Activated naive CD8-positive, alpha-beta T cell treated with anti-CD3 and anti-CD28 coated beads for 36 hours (primary cell): ENCODE measurements around the gene KLF11. TPM values are rescaled to one million over a fixed set of nuclear protein-coding genes. Genes with fewer than 3 reads are reported as not detected.
"Not testable (repeated sequence)": the region's sequence is repeated elsewhere in the genome, so short reads cannot be mapped to it uniquely, and the experiment has no call there.

Source experiments
- DNase-seq: peaks from one replicate; pipeline ENCODE4 v3.0.0; 2021
- H3K27ac Mint-ChIP-seq: one replicate; pipeline ENCODE4 v1.8.0; 2022; ENCODE audit warnings: mild to moderate bottlenecking, moderate library complexity, mixed read lengths
- H3K27me3 Mint-ChIP-seq: one replicate; pipeline ENCODE4 v1.8.0; 2022; ENCODE audit warnings: mild to moderate bottlenecking, mixed read lengths
- H3K36me3 Mint-ChIP-seq: one replicate; pipeline ENCODE4 v1.8.0; 2021; ENCODE audit warnings: mild to moderate bottlenecking, mixed read lengths
- H3K4me1 Mint-ChIP-seq: one replicate; pipeline ENCODE4 v1.8.0; 2021; ENCODE audit warnings: mixed read lengths
- H3K4me3 Mint-ChIP-seq: one replicate; pipeline ENCODE4 v1.8.0; 2022; ENCODE audit warnings: mild to moderate bottlenecking, moderate library complexity, mixed read lengths
- H3K9me3 Mint-ChIP-seq: one replicate; pipeline ENCODE4 v1.8.0; 2022; ENCODE audit warnings: mixed read lengths
- total RNA-seq, 2 experiments: library from RNA; stranded (reverse); gene quantifications; one replicate each; pipeline ENCODE4 v1.2.3, GENCODE V29; 2021

KLF11 gene
- total RNA-seq, 2 experiments from 2014 or later: 3.7 to 3.9 TPM

DNA sequence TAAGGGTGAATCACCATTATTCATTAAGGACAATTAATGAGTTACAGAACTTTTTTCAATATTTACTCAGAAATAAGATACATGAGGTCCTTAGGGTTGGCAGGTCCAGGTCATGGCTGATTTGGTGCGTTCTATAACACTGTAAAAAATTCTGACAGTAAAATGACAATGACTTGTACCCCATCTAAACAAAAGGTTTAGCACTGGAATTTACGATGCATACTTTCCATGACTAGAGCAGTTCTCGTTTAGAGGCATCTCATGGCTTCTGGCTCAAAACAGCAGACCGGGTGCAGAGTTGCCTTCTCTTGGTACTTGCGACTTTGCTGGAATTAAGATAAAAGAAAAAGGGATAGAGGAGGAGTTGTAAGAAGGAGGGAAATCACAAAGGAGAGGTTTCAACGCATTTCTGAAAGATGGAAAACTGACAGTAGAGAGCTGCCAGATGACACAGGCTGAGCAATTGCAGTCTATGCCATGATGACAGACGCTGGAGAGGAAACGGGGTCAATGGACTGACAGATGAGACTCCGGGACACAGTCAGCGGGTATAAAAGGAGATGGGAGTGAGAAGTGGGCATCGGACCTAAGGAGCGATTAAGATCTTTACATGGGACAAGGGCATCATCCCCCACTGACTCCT is 41.0 kb downstream of the KLF11 start:
- Mint-ChIP-seq H3K4me1 (peaks cover 12% of the 10 kb centered on the region), H3K4me3 (no peak overlapping the region), H3K36me3 (no peaks in the 10 kb centered on the region), H3K27me3 (peaks cover 70% of the 10 kb centered on the region), H3K27ac (no peak overlapping the region), H3K9me3 (no peaks in the 10 kb centered on the region)
- DNase-seq: no peak

DNA sequence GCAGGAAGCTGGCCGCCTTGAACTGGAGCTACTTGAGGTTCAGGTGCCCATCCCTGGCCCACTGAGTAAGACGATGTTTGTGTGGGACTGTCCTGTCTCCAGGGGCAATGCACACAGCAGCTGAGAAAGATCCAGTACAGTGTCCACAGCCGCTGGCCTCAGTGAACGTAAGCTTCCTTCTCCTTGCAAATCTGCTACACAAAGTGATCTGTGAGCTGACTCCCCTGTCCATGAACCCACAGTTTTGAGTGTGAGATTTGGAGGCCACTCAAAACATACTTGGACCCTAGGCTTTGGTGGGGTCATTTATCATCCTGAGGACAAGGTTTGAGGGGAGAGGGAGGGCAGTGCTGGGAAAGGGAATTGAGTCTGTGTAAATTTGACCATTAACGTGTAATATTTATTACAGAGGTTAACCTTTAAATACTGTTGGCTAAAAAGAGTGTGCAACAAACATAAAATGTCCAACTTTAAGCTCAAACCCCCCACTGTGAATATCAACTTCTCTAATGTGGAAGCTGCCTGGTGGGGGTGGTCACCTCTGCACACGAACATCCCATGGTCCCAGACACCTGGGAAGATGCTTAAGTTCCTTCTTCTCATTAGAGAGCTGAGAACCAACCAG is 41.8 kb downstream of the KLF11 start:
- Mint-ChIP-seq H3K27ac (no peak overlapping the region), H3K4me3 (no peak overlapping the region), H3K27me3 (peaks cover 78% of the 10 kb centered on the region), H3K9me3 (no peaks in the 10 kb centered on the region), H3K36me3 (no peaks in the 10 kb centered on the region), H3K4me1 (peaks cover 12% of the 10 kb centered on the region)
- DNase-seq: no peak

DNA sequence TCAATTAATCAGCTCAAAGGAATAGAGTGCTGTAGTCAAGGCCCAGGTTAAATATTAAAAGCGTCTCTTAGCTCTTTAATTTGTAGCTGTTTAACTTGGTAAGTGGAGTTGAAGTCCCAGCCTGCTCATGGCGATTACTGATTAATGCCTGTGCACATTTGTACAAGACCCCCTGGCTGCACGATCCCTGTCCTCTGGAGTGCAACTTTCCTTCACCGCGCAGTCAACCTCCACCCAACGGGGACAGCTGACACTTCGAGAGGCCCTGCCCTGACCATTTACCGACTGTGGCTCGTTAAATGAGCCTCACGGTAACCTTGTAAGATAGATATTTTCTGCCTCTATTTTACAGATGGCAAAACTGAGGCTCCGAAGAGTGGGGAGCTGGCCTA is 42.3 kb downstream of the KLF11 start:
- Mint-ChIP-seq H3K27me3 (peaks cover 83% of the 10 kb centered on the region), H3K27ac (no peak overlapping the region), H3K36me3 (no peaks in the 10 kb centered on the region), H3K4me1 (peaks cover 12% of the 10 kb centered on the region), H3K9me3 (no peaks in the 10 kb centered on the region), H3K4me3 (no peak overlapping the region)
- no peak for DNase-seq

DNA sequence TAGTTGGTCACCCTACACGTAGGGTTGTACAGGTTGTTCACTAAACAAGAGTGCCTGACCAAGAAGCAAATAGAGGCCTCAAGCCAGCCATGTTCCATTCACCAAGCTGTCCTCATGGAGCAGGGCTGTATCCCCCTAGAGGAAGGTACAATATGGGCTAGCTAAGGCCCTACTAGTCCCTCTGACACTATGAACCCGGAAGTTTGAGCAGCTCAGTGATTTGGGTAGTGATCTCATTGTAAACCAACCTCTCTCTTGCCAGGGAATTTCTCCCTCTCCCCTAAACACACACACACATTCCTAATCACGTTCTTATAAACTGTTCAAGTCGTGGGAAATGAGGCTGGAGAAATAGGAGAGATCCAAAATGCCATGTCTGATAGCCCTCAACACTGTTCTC is 43.6 kb downstream of the KLF11 start:
- no peak overlapping the region for H3K4me3 Mint-ChIP-seq
- DNase-seq: no peak
- H3K4me1 Mint-ChIP-seq: peaks cover 6% of the 10 kb centered on the region
- peaks cover 81% of the 10 kb centered on the region for H3K27me3 Mint-ChIP-seq
- no peaks in the 10 kb centered on the region for H3K36me3 Mint-ChIP-seq
- peaks cover under 1% of the 10 kb centered on the region for H3K9me3 Mint-ChIP-seq
- no peak overlapping the region for H3K27ac Mint-ChIP-seq

- DNase-seq: no peak
- Mint-ChIP-seq H3K4me1 (peaks cover 6% of the 10 kb centered on the region), H3K36me3 (no peaks in the 10 kb centered on the region), H3K27me3 (peaks cover 81% of the 10 kb centered on the region), H3K27ac (no peak overlapping the region), H3K9me3 (peaks cover 4% of the 10 kb centered on the region), H3K4me3 (no peak overlapping the region)
These were observed 44.0 kb downstream of the KLF11 start for GRCh38 chr2:10087360-10087759.

DNA sequence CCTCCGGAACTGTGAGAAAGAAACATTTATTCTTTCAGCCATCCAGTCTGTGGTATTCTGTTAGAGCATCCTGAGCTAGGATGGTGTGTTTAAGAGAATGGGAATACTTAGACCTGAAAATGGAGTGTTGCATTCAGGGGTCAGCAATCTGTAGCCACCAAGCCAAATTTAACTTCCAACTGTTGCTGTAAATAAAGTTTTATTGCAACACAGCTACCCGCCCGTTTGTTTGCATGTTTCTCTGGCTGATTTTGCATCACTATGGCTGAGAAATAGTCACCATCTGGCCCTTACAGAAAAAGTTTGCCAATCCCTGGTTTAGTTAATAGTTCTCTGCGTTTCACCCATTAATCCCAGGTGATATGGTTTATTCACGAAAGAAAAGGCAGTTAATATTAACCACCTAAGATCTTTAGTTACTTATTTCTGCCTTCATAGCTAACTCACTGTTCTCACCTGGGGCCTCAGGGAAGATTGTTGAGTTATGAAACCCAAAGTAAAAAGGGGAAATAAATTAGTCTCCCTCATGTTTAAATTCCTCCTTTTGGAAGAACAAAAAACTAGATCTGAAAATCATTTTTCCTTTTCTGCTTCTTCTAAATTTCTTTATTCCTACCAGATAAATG is 46.3 kb downstream of the KLF11 start:
- Mint-ChIP-seq H3K4me3 (no peak overlapping the region), H3K36me3 (no peaks in the 10 kb centered on the region), H3K9me3 (peaks cover 4% of the 10 kb centered on the region), H3K27me3 (peaks cover 80% of the 10 kb centered on the region), H3K27ac (no peak overlapping the region), H3K4me1 (peaks cover 2% of the 10 kb centered on the region)
- no peak for DNase-seq

- peaks cover 4% of the 10 kb centered on the region for H3K9me3 Mint-ChIP-seq
- H3K27ac Mint-ChIP-seq: no peak overlapping the region
- H3K36me3 Mint-ChIP-seq: no peaks in the 10 kb centered on the region
- peaks cover 81% of the 10 kb centered on the region for H3K27me3 Mint-ChIP-seq
- H3K4me1 Mint-ChIP-seq: peaks cover 2% of the 10 kb centered on the region
- DNase-seq: peak; percentile 35
- H3K4me3 Mint-ChIP-seq: peak overlapping the region; percentile 56
These were observed 48.0 kb downstream of the KLF11 start for GRCh38 chr2:10091182-10091888.

GRCh38 chr2:10091889-10092244 is 48.5 kb downstream of the KLF11 start:
- H3K27me3 Mint-ChIP-seq: peaks cover 80% of the 10 kb centered on the region
- not testable (repeated sequence) for DNase-seq, H3K36me3 Mint-ChIP-seq, H3K4me3 Mint-ChIP-seq, H3K27ac Mint-ChIP-seq, H3K4me1 Mint-ChIP-seq, H3K9me3 Mint-ChIP-seq

GRCh38 chr2:10094271-10094814 is 51.0 kb downstream of the KLF11 start:
- peaks cover 83% of the 10 kb centered on the region for H3K27me3 Mint-ChIP-seq
- H3K27ac Mint-ChIP-seq: no peak overlapping the region
- H3K4me3 Mint-ChIP-seq: no peak overlapping the region
- H3K4me1 Mint-ChIP-seq: peaks cover 2% of the 10 kb centered on the region
- DNase-seq: no peak
- H3K9me3 Mint-ChIP-seq: peaks cover 4% of the 10 kb centered on the region
- H3K36me3 Mint-ChIP-seq: no peaks in the 10 kb centered on the region

DNA sequence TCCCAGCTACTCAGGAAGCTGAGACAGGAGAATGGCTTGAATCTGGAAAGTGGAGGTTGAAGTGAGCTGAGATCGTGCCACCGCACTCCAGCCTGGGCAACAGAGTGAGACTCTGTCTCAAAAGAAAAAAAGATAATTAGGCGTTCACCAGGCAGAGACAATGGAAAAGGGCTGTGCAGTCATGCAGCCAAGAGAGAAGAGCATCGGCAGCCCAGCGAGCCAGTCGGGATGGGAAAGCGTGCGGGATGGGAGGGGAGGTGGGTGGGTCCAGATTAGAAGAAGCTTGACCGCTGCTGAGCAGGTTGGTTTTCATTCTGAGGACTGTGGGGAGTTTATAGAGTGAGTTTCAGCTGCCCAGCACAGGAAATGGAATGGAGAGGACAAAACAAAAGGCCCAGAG is 51.8 kb downstream of the KLF11 start:
- H3K9me3 Mint-ChIP-seq: peaks cover 4% of the 10 kb centered on the region
- no peak overlapping the region for H3K27ac Mint-ChIP-seq
- no peak for DNase-seq
- H3K4me3 Mint-ChIP-seq: no peak overlapping the region
- no peaks in the 10 kb centered on the region for H3K36me3 Mint-ChIP-seq
- peaks cover 74% of the 10 kb centered on the region for H3K27me3 Mint-ChIP-seq
- H3K4me1 Mint-ChIP-seq: peaks cover 2% of the 10 kb centered on the region

DNA sequence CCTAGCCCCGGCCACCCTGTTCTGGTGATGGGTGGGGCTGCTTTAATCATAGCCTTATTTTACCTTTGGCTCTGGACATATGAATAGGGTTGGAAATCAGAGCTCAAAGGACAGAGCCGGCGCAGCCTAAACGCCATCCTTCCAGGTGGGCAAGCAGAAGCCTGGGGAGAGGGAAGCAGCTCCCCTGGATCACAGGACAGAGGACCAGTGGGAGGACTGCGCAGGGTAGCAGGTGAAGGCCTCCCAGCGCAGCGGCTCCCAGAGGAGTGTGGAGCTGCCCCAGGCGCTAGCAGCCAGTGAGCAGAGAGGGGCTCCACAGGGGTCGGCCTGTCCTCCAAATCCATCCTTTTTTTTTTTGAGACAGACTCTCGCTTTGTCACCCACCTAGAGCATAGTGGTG is 53.3 kb downstream of the KLF11 start:
- Mint-ChIP-seq H3K4me1 (peaks cover 2% of the 10 kb centered on the region), H3K27me3 (peaks cover 69% of the 10 kb centered on the region), H3K27ac (no peak overlapping the region), H3K4me3 (no peak overlapping the region), H3K36me3 (no peaks in the 10 kb centered on the region), H3K9me3 (peaks cover 4% of the 10 kb centered on the region)
- no peak for DNase-seq

- DNase-seq: peak; percentile 36
- Mint-ChIP-seq H3K4me3 (no peak overlapping the region), H3K27ac (no peak overlapping the region), H3K4me1 (peaks cover 2% of the 10 kb centered on the region), H3K27me3 (peaks cover 60% of the 10 kb centered on the region), H3K36me3 (no peaks in the 10 kb centered on the region), H3K9me3 (no peaks in the 10 kb centered on the region)
These were observed 54.2 kb downstream of the KLF11 start for GRCh38 chr2:10097352-10098148.

- no peak overlapping the region for H3K27ac Mint-ChIP-seq
- no peaks in the 10 kb centered on the region for H3K4me1 Mint-ChIP-seq
- no peak overlapping the region for H3K4me3 Mint-ChIP-seq
- DNase-seq: no peak
- H3K27me3 Mint-ChIP-seq: peaks cover 22% of the 10 kb centered on the region
- no peaks in the 10 kb centered on the region for H3K9me3 Mint-ChIP-seq
- H3K36me3 Mint-ChIP-seq: no peaks in the 10 kb centered on the region
These were observed 58.1 kb downstream of the KLF11 start for GRCh38 chr2:10101491-10101890.

- peaks cover 3% of the 10 kb centered on the region for H3K36me3 Mint-ChIP-seq
- H3K4me3 Mint-ChIP-seq: no peak overlapping the region
- no peak for DNase-seq
- no peak overlapping the region for H3K27ac Mint-ChIP-seq
- peaks cover 8% of the 10 kb centered on the region for H3K27me3 Mint-ChIP-seq
- H3K9me3 Mint-ChIP-seq: peaks cover 7% of the 10 kb centered on the region
- H3K4me1 Mint-ChIP-seq: no peaks in the 10 kb centered on the region
These were observed 59.8 kb downstream of the KLF11 start for GRCh38 chr2:10103179-10103578.
